PC-9 (cell line): Measurements from ENCODE around the gene EPB41L4A. TPM values are rescaled to one million over a fixed set of nuclear protein-coding genes. Genes with fewer than 3 reads are reported as not detected.

Experiments
- BruUV-seq: library from RNA; stranded (reverse); fragments of 400-500 nt; replicated peaks from 2 replicates; lab custom pipeline; 2021; lab: Mats Ljungman, UMichigan
- CTCF ChIA-PET: fragments of 300-600 bp; sonication (Branson Sonifier 250); formaldehyde crosslinking; loops from one replicate; lab custom pipeline; 2022; ENCODE audit warnings: antibody characterized with exemption; lab: Charles Lee
- POLR2A ChIA-PET: fragments of 300-600 bp; sonication (Branson Sonifier 250); formaldehyde crosslinking; loops from one replicate; lab custom pipeline; 2022; ENCODE audit warnings: antibody characterized with exemption; ENCODE audit not compliant: unreplicated experiment; lab: Charles Lee
- DNase-seq, 2 experiments: peaks; one replicate each; pipeline versions ENCODE4 v3.0.0 to v3.0.0-alpha.2; 2015 to 2022; ENCODE audit warnings: mixed read lengths in 1 of 2
- H2AFZ ChIP-seq: fragments of 200-600 bp; sonication (generic); 2 replicates; pipeline ENCODE4 v1.8.1; 2017; ENCODE audit warnings: antibody characterized with exemption
- H3F3A ChIP-seq: fragments of 200-600 bp; sonication (generic); 2 replicates; pipeline ENCODE4 v1.8.1; 2017; ENCODE audit warnings: antibody characterized with exemption, mild to moderate bottlenecking, low read depth; ENCODE audit not compliant: insufficient read depth
- H3K27ac ChIP-seq: fragments of 200-600 bp; sonication (generic); 2 replicates; pipeline ENCODE4 v1.6.1; 2016; ENCODE audit warnings: mixed run types
- H3K27me3 ChIP-seq: fragments of 200-600 bp; sonication (generic); 2 replicates; pipeline ENCODE4 v1.6.1; 2016; ENCODE audit warnings: low read depth, mixed run types; ENCODE audit not compliant: insufficient read depth
- H3K36me3 ChIP-seq: fragments of 200-600 bp; sonication (generic); 2 replicates; pipeline ENCODE4 v1.6.1; 2016; ENCODE audit warnings: low read depth, mixed run types
- H3K4me1 ChIP-seq: fragments of 200-600 bp; sonication (generic); replicated peaks from 2 replicates; pipeline ENCODE4 v1.6.1; 2016; ENCODE audit warnings: mixed run types; ENCODE audit not compliant: insufficient read depth
- H3K4me2 ChIP-seq: fragments of 200-600 bp; sonication (generic); 2 replicates; pipeline ENCODE4 v1.6.1; 2017; ENCODE audit warnings: mixed run types
- H3K4me3 ChIP-seq: fragments of 200-600 bp; sonication (generic); 2 replicates; pipeline ENCODE4 v1.6.1; 2016; ENCODE audit warnings: mixed run types
- H3K79me2 ChIP-seq: fragments of 200-600 bp; sonication (generic); 2 replicates; pipeline ENCODE4 v1.6.1; 2017; ENCODE audit warnings: low read depth, mixed run types
- H3K9me2 ChIP-seq: fragments of 200-600 bp; sonication (generic); 2 replicates; pipeline ENCODE4 v1.8.1; 2017; ENCODE audit warnings: mild to moderate bottlenecking; ENCODE audit not compliant: insufficient read depth
- H3K9me3 ChIP-seq: fragments of 200-600 bp; sonication (generic); 2 replicates; pipeline ENCODE4 v1.8.1; 2016; ENCODE audit warnings: low read depth; ENCODE audit not compliant: insufficient read depth
- H4K20me1 ChIP-seq: fragments of 200-600 bp; sonication (generic); 2 replicates; pipeline ENCODE4 v1.8.1; 2017; ENCODE audit not compliant: insufficient read depth
- EZH2 ChIP-seq: fragments of 200-600 bp; sonication (generic); IDR thresholded peaks from 2 replicates; pipeline ENCODE4 v1.8.0; 2017; ENCODE audit warnings: antibody characterized with exemption, low read depth
- intact Hi-C: fragments of 100-400 bp; cut with micrococcal nuclease; formaldehyde crosslinking; loops from one replicate; pipeline ENCODE4 v1.10.0; 2022; ENCODE audit not compliant: unreplicated experiment
- total RNA-seq: library from RNA; stranded (reverse); gene quantifications from 2 replicates; pipeline ENCODE4 v1.2.3, GENCODE V29; 2021
- TF ChIP-seq, protein P1 (sequence below): fragments of 200-600 bp; sonication (generic); conservative IDR thresholded peaks from 2 replicates; pipeline ENCODE4 v1.6.1; 2017; ENCODE audit warnings: mixed run types, antibody characterized with exemption, mild to moderate bottlenecking, moderate library complexity

EPB41L4A gene
- total RNA-seq, 1 experiment from 2014 or later, result 9.4 TPM

DNA sequence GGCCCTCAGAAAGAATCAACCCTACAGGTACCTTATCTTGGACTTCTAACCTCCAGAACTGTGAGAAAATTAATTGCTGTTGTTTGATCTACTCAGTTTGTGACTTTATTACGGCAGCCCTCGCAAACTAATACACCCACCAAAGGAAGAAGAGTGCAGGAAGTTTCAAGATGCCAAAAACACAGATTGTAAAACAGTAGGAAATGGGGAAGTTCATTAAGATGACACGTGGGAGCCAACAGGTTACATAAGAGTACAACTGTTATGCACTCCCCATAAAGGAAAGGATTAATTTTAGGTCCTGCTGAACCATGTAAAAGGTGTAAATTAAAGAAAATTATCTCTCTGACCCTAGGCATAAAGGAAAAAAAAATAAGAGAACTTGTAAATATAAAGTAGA lies 294.3 kb downstream of the EPB41L4A start:
- H3K4me1 ChIP-seq, result no peaks in the 10 kb centered on the region
- no peaks in the 10 kb centered on the region for H3K9me3 ChIP-seq
- H3K79me2 ChIP-seq, result no peaks in the 10 kb centered on the region
- H3K4me2 ChIP-seq, result no peak overlapping the region
- no peak for DNase-seq
- no peaks in the 10 kb centered on the region for H3K36me3 ChIP-seq
- H3K9me2 ChIP-seq, result no peaks in the 10 kb centered on the region
- no peaks in the 10 kb centered on the region for H4K20me1 ChIP-seq
- H2AFZ ChIP-seq, result no peak overlapping the region
- BruUV-seq, result no TSS peak
- H3K27ac ChIP-seq, result no peak overlapping the region
- ChIA-PET CTCF (no interaction called here), POLR2A (no interaction called here)
- H3K27me3 ChIP-seq, result peaks cover 17% of the 10 kb centered on the region
- intact Hi-C loops, result no loop called here
- TF ChIP-seq, protein P1, sequence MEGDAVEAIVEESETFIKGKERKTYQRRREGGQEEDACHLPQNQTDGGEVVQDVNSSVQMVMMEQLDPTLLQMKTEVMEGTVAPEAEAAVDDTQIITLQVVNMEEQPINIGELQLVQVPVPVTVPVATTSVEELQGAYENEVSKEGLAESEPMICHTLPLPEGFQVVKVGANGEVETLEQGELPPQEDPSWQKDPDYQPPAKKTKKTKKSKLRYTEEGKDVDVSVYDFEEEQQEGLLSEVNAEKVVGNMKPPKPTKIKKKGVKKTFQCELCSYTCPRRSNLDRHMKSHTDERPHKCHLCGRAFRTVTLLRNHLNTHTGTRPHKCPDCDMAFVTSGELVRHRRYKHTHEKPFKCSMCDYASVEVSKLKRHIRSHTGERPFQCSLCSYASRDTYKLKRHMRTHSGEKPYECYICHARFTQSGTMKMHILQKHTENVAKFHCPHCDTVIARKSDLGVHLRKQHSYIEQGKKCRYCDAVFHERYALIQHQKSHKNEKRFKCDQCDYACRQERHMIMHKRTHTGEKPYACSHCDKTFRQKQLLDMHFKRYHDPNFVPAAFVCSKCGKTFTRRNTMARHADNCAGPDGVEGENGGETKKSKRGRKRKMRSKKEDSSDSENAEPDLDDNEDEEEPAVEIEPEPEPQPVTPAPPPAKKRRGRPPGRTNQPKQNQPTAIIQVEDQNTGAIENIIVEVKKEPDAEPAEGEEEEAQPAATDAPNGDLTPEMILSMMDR, result no peak
- no peak for TF ChIP-seq EZH2
- H3F3A ChIP-seq, result no peaks in the 10 kb centered on the region
- no peak overlapping the region for H3K4me3 ChIP-seq

GRCh38 chr5:112123086-112123485 lies 296.0 kb downstream of the EPB41L4A start:
- no peak overlapping the region for H3K4me3 ChIP-seq
- no peaks in the 10 kb centered on the region for H3K79me2 ChIP-seq
- no TSS peak for BruUV-seq
- H3F3A ChIP-seq, result no peaks in the 10 kb centered on the region
- H4K20me1 ChIP-seq, result no peaks in the 10 kb centered on the region
- no peaks in the 10 kb centered on the region for H3K9me2 ChIP-seq
- H2AFZ ChIP-seq, result no peak overlapping the region
- H3K36me3 ChIP-seq, result no peaks in the 10 kb centered on the region
- no peaks in the 10 kb centered on the region for H3K9me3 ChIP-seq
- H3K27ac ChIP-seq, result no peak overlapping the region
- POLR2A ChIA-PET, result no interaction called here
- CTCF ChIA-PET, result no interaction called here
- H3K4me2 ChIP-seq, result no peak overlapping the region
- intact Hi-C loops, result no loop called here
- H3K27me3 ChIP-seq, result peaks cover 14% of the 10 kb centered on the region
- no peak for DNase-seq
- H3K4me1 ChIP-seq, result no peaks in the 10 kb centered on the region
- TF ChIP-seq, protein P1, result no peak
- TF ChIP-seq EZH2, result no peak

GRCh38 chr5:112122353-112122752 lies 296.7 kb downstream of the EPB41L4A start:
- TF ChIP-seq, protein P1, result no peak
- TF ChIP-seq EZH2, result no peak
- no peaks in the 10 kb centered on the region for H3K36me3 ChIP-seq
- CTCF ChIA-PET, result no interaction called here
- H3K9me3 ChIP-seq, result no peaks in the 10 kb centered on the region
- H3K79me2 ChIP-seq, result no peaks in the 10 kb centered on the region
- POLR2A ChIA-PET, result no interaction called here
- H3K9me2 ChIP-seq, result no peaks in the 10 kb centered on the region
- H3K27ac ChIP-seq, result no peak overlapping the region
- no TSS peak for BruUV-seq
- no peak overlapping the region for H3K4me3 ChIP-seq
- H3K4me2 ChIP-seq, result no peak overlapping the region
- no peaks in the 10 kb centered on the region for H3F3A ChIP-seq
- DNase-seq, result no peak
- H4K20me1 ChIP-seq, result no peaks in the 10 kb centered on the region
- peaks cover 14% of the 10 kb centered on the region for H3K27me3 ChIP-seq
- no peak overlapping the region for H2AFZ ChIP-seq
- intact Hi-C loops, result no loop called here
- H3K4me1 ChIP-seq, result no peaks in the 10 kb centered on the region
